Occipital lobe (tissue), 2 donors: Measurements from ENCODE around the gene GABBR1. TPM values are rescaled to one million over a fixed set of nuclear protein-coding genes. Genes with fewer than 3 reads are reported as not detected.

Source experiments
- DNase-seq: peaks from one replicate; lab custom pipeline; 2025; lab: John Stamatoyannopoulos, UW
- total RNA-seq: library from RNA; depleted of rRNA; stranded (reverse); fragments of >200 nt; gene quantifications from one replicate; pipeline ENCODE4 v1.2.3, GENCODE V29; 2014

The GABBR1 gene
- total RNA-seq, 1 donor from 2014 or later, result 91.1 TPM

GRCh38 chr6:29624520-29624961 is 8.4 kb downstream of the GABBR1 start:
- no peak for DNase-seq

DNA sequence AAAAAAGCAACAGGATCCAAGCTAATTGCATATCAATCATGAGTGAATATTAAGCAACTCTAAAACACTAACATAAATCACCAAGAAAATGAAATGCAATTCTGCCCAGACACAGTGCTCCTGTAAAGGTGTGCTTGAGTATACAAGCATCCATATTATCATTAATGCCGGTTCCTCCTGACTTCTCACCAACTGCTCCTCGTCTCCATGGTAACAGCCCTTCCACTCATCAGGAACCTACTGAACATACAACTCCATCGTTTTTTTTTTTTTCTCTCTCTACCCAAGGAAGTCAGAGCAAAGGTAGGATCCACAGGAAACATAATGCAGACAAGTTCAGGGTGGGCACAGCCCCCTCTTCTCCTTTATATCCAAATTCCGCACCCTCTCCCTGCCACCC is 12.4 kb downstream of the GABBR1 start:
- no peak for DNase-seq

DNA sequence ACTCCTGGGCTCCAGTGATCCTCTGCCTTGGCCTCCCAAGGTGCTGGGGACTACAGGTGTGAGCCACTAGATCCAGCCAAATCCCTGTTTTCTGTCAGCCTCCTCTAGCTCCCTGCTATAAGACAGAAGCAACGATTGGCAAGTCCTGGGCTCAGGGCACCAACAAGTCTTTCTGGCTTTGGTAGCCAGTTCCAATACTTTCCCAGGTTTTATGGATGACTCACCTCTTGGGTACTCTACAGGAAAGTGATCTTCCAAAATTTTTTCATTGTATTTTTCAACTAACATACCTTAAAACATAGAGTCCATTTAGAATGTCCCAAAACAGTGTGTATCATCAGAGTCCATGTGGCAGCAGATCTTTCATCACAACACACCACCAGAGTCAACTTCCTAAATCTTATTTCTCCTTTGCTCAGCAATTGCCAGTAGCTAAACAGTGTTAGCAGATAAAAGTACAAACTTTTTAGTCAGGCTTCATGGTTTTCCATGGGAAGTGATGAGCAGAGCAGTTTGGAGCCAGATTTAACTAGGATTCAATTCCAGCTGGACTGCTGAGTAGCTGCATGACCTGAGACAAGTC is 13.3 kb downstream of the GABBR1 start:
- DNase-seq, result no peak

DNA sequence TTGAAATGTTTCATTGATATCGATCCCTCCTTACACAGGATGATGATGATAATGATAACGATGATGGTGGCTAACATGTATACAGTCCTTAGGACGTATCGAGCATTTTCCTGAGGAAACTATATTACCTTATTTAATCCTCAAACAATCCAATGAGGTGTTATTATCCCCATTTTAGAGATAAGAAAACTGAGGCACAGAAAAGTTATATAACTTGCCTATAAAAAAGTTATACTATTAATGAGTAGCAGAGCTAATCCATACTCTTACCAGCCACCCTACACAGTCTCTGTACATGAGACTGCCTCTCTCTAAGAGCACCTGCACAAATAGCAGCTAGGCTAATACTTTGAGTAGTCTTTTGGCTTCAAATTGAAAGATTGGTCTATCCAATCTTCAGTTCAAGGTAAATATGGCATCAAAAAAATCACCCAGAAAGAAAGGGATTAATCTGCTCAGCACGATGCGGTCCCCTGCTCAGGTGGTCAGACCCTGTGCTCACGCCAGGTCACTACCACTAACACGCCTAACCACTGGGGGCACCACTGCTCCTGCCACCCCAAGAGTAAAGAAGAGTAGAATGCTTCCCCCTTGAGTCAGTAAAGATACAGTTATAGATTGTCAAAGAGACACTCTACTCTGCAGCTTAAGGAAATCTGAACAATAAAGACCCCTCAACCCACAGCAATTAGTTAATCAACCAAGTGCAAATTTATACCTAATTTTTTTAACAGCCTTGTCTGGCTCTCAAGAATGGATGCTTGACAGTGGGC is 15.0 kb downstream of the GABBR1 start:
- DNase-seq, result no peak

GRCh38 chr6:29611426-29611825 is 21.6 kb downstream of the GABBR1 start:
- no peak for DNase-seq

DNA sequence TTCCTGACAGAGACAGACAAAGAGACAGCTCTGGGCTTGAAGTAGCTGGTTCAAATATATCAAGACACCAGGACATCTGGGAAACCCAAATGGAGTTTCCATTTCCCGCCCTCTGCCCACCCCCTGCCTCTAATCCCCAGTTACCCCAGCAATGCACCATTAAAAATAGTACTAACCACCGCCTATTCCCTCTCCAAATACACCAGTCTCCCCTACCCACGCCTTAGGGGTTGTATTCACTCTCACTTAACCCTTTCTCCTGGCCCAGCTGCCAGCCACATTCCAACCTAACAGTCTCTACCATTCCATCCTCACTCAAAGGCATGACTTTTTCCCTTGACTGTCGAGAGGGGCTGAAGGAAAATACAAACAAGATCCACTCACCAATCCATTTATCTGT is 22.4 kb downstream of the GABBR1 start:
- no peak for DNase-seq

DNA sequence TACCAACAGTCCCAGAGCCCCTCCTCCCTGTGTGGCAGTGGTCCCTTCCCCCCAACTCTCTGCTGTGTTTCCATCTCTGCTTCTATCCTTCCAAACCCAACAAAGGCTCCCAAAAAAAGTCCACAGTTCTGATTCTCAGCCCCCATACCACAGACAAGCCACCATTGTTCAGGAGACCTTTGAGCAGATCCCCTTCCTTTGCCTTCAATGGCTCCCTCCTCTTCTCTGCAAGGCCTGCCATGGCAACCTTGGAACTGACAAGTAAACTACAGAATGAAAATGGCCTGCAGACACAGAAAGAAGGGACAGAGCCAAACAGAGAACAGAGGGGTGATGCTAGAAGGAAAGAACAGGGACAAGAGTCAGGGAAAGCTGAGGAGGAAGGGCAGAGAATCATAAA is 24.9 kb downstream of the GABBR1 start:
- DNase-seq, result no peak

DNA sequence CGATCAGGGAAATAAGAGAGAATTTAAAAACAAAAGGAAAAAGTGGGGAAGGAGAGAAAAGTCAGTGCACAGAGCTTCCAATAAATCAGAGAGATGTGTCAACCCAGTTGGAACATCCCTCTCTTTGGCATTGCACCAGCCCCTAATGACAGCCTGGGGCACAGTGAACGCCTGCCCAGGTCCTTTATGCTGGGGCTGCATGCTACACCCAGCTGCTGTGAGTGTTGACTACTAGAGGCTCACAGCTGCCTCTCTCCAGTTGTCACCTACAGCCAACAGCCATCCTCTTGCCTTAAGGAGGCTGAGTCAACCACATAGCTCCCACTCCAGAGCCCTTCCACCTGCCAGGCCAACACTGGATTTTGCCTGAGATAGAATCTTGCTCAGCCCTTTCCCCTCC is 29.1 kb downstream of the GABBR1 start:
- no peak for DNase-seq

DNA sequence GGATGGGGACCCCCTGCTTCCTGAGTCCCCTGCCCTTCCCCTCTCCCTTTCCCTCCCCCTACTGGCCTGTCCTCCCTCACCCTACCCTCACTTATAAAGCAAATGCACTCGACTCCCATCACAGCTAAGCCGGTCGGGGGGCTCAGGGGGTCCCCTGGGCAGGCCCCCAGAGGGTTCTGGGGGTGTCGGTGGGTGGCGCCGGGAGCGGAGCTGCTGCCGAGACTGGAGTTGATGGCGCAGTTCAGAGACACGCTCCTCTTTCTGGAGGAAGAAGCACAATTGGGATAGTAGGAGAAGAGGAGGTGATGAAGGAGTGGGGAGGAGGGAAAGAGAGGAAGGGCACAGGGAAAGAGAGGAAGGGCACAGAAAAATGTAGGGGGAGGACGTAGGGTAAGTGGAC is 29.5 kb downstream of the GABBR1 start:
- DNase-seq, result no peak

GRCh38 chr6:29602564-29603361 is 30.2 kb downstream of the GABBR1 start:
- peak; percentile 14 for DNase-seq

GRCh38 chr6:29598172-29598747 is 34.7 kb downstream of the GABBR1 start:
- no peak for DNase-seq

- DNase-seq, result no peak
Observed at GRCh38 chr6:29597184-29597583, 35.8 kb downstream of the GABBR1 start.

DNA sequence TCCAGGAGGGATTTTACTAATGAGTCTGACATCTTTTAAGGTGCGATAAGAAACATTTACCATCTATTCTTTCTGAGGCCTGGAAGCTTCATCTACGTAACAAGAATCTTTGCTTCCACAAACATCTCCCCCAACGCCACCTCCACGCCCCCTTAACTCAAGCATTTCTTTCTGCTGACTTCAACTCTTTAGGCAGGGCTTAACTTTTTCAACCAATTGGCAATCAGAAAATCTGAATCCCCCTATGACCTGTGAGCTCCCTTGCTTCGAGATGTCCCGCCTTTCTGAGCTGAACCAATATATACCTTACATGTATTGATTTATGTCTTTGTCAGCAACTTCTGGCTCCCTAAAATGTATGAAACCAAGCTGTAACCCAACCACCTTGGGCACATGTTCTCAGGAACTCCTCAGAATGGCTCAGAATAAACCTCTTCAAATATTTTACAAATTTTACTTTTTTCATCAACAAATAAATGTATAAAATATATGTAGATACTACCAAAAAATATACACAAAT is 36.5 kb downstream of the GABBR1 start:
- DNase-seq, result no peak

DNA sequence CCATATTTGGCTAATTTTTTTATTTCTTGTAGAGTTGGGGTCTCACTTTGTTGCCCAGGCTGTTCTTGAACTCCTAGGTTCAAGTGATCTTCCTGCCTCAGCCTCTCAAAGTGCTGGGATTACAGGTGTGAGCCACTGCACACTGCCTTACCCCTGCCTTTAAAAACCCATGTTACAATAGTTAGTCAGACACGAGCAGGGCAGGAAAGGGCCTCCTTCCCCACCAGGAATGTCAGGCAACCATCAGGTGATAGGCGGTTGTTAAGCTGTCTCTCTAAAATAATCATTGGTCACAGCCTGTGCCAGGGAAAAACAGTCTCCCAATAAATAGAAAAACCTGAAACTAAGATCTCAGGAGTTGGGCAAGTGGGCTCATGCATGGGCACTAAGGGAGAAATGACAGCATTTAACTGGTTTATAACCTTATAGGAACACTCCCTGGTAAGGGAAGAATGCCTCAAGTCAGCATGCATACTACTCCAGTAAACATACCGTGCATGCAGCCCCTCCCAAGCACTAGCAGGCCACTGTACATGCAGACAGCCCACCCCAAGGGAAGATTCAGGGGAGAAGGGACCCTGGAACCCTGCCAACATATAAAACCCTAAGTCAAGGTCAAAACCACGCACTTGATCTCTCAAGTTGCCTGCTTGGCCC is 39.7 kb downstream of the GABBR1 start:
- no peak for DNase-seq

DNA sequence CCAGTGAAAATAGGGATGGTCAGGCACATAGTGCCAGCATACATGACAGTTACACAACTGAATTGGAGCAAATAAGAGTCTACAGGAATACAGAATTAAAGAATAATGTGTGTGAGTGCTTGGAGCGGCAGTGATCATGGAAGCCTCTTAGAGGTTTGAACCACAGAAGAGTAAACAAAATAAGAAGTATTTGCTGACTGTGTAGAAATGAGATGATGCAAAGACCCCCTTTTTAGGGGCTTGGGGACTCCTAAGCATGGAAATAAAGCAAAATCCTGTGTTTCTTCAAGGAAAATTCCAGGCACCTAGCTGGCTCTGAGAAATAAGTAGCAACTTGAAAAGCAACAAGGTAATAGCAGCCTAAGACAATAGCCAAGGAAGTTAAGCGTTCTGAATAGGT is 41.3 kb downstream of the GABBR1 start:
- no peak for DNase-seq

DNA sequence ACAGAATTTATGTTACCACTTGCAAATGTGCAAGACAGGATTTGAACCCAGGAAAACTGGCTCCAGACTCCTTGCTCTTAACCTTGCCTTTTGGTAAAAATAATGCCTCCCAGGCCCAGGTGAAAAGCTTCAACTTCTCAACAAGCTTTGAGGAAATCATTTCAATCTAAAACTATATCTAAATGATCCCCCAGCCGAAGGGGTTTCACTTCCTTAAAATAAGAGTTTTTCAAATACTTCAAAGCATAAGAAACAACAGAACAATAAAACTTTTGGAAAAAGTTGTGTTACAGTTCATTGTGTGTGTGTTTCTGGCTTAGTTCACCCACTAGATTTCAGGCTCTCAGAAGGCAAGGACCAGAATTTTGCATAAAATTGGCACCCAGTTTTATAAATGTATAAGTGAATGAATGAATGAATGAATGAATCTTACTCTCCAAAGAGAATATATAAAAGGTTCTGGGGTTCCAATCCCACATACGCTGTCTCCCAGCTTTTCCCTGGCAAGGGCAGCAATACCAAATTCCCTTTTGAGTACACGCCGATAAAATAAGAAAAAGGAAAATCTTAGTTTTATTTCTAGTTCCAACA is 42.7 kb downstream of the GABBR1 start:
- no peak for DNase-seq

- peak; percentile 7 for DNase-seq
Observed at GRCh38 chr6:29589423-29590048, 43.4 kb downstream of the GABBR1 start.

DNA sequence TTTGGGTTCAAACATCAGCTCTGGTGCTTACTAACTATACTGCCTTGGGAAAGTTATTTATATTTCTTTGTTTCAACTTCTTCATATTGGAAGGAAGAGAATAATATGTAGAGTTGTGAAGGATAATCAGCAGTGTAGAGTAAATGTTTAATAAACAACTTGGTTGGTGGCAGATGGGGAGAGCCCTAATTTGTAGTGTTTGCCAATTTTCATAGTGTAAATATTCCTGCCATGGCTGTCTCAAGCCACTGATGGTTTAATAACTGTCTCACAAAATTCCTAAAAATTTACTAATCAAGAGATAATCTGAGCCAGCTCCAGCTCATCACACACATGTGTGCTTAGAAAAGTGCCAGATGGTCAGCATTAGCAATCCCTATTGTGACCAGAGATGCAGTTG is 48.2 kb downstream of the GABBR1 start, which contains the start of gene OR2H2:
TSS of gene OR2H2 (plus strand) at position 301 of the 400 bp plus-strand sequence. CDS start 2,824 bp downstream, outside the sequence.
- no peak for DNase-seq

GRCh38 chr6:29577544-29577943 is 55.4 kb downstream of the GABBR1 start:
- DNase-seq, result no peak

- DNase-seq, result no peak
Observed at GRCh38 chr6:29576056-29576455, 56.9 kb downstream of the GABBR1 start.
